HG02885 (cell line): ENCODE data around the gene FAM168A.

ENCODE experiments used
- ATAC-seq: cut with Tn5 transposase; IDR thresholded peaks from one replicate; pipeline ENCODE4 v1.9.1; 2021; ENCODE audit warnings: mild to moderate bottlenecking; ENCODE audit not compliant: unreplicated experiment, poor library complexity

Gene FAM168A, protein sequence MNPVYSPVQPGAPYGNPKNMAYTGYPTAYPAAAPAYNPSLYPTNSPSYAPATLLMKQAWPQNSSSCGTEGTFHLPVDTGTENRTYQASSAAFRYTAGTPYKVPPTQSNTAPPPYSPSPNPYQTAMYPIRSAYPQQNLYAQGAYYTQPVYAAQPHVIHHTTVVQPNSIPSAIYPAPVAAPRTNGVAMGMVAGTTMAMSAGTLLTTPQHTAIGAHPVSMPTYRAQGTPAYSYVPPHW

DNA sequence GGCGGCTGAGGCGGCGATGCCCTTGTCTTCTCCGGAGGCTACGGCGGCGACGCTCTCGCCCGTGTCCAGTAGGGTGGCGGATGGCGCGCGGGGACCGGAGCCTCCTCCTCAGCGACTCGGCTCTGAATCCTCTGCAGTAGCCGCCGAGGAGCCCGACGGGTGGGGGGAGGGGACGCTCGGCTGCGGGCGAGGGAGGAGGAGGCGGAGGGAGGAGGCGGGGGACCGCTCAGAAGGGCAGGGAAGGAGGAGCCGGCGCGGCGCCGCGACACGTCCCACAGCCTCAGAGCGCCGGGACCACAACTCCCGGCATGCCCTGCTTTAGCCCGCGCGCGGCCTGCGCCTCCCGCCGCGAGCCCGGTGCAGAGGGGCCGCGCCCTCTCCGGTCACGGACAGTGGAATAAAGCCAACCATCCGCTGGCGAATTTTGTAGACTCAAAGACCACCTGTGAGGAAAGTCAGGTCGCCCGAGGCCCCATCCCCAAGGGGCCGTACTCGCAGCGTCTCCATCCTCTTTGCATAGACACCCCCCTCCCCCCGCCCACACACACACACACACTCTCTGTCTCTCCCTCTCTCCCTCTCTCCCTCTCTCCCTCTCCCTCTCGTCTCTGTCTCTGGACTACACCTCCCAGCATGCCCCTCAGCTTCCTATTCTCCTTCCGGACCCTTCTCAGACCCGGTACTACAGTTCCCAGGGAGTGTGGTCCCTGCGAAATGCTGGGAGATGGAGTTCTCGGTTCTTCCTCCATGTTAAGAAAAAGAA is at the start of gene FAM168A:
FAM168A (minus strand) TSS at position 157 of the 763 bp plus-strand sequence. CDS start 129,638 bp downstream, outside the sequence.
- ATAC-seq: peak; percentile 95

GRCh38 chr11:73647459-73648100 is 49.7 kb upstream of the FAM168A start:
- peak; percentile 89 for ATAC-seq

- no peak for ATAC-seq
Measured at GRCh38 chr11:73645972-73646631, 48.2 kb upstream of the FAM168A start, which contains the start of gene PLEKHB1. Gene PLEKHB1, plus strand, starts transcription at chr11:73646581. Its CDS starts 28 bp downstream, at chr11:73646609.

DNA sequence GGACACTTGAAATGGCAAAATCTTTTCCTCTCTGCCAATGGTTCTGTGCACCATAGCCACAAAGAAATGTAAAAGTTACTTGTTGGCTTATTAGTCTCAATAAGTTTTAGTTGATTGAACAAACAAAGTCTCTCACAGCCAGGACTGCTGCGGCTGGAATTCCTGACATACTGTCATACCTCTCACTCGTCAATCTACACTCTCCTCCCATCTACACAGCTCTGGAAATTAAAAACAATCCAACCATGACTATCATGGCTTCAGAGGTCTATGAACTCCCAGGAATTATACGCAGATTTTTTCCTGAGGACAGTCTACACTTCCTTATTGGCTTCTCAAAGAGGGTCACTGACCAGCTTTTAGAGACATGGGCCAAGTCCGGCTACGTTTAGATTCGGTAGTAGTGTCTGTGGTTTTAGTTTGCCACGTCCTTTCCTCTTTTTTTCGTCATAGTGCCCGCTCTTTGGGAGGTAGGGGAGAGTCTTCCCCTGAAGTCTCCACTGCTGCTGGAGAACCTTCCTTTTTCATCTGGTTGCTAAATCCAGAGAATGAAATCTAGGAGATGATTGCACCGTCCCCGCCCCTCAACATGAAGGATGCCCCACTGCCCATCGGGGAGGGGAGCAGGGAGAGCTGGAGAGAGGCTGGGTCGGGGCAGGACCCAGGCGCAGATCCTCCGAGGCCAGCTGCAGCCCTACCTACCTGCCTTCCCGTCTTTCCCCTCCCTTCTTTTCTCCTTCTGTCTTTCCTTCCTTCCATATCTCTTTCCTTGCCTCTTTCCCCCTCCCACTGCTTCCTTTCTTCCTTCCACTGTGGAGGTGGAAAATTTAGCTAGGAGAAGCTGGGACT is 47.4 kb upstream of the FAM168A start:
- no peak for ATAC-seq

- no peak for ATAC-seq
Measured at GRCh38 chr11:73641668-73642067, 43.8 kb upstream of the FAM168A start.

DNA sequence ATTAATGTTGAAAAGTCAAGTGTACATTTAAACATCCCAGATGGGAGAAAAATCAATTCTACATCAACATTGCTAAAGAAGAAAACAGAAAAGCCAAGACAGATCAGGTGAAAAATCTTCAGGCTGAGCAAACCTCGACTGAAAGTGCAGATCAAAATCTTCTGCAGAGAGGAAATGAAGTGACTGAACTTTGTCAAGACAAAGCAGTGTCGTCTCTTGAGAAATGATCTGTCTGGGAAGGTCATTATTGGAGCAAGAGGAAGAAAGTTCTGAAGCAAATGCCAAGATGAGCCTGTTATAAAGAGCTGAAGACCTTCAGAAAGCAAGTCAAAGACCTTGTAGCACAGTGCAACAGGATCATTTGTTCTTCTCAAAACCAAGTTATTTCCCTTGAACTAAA is 42.7 kb upstream of the FAM168A start:
- no peak for ATAC-seq

- ATAC-seq: no peak
Measured at GRCh38 chr11:73637012-73637411, 39.1 kb upstream of the FAM168A start.

- no peak for ATAC-seq
Measured at GRCh38 chr11:73636249-73636648, 38.3 kb upstream of the FAM168A start.

- no peak for ATAC-seq
Measured at GRCh38 chr11:73635721-73636120, 37.8 kb upstream of the FAM168A start.

DNA sequence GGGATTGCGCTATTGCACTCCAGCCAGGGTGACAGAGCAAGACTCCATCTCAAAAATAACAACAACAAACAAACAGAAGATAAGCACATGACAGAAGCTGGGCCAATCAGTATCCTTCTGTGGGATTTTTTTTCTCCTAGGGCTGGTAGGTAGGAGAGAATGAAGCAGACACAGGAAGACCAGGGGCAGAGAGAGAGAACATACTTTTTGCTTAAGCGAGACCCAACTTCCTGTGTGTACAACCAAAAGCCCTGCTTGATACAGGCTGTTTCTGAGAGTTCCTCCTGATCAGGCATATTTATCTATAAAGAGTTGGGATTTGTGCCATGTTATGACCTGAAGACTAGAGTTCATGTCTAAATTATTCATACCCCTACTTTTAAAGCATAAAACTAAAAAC is 36.1 kb upstream of the FAM168A start:
- no peak for ATAC-seq

DNA sequence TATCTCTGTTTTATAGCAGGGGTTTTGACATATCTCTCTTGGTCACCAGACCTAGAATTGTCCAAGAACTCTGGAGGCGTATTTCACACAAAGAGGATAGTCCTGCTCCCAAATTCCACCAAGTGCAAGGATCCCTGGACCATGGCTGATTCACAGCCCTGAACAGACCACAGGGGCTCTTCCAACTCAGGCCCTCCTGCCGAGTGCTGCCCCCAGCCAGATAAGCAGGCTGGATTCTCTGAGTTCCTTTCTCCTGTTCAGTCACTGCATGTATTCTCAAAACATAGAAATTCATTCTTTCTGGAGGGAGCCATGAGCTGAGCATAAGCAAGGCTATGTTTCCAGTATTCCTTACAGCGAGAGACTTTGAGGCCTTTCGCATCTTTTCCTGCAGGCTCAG is 35.1 kb upstream of the FAM168A start:
- ATAC-seq: no peak

- no peak for ATAC-seq
Measured at GRCh38 chr11:73629907-73630306, 32.0 kb upstream of the FAM168A start.

DNA sequence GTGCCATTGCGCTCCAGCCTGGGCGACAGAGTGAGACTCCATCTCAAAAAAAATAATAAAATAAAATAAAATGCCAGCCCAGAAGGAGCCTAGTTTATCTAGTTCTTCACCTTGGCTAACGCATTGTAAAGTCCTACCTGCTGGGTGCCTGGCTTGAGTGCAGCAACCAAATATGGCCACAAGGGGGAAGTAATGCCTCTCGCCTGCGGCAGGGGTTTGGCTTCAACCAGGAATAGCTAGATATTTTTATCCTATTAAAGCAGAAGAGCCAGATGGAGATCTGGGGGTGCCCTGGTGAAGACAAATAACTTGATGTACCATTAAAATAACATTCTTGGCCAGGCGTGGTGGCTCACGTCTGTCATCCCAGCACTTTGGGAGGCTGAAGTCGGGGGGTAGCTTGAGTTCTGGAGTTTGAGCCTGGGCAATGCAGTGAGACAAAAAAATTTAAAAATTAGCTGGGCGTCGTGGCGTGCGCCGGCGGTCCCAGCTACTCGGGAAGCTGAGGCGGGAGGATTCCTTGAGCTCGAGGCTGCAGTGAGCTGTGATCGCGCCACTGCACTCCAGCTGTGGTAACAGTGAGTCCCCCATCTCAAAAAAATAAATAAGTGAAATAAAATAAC is 27.9 kb upstream of the FAM168A start:
- no peak for ATAC-seq

- ATAC-seq: no peak
Measured at GRCh38 chr11:73623686-73624085, 25.8 kb upstream of the FAM168A start.

DNA sequence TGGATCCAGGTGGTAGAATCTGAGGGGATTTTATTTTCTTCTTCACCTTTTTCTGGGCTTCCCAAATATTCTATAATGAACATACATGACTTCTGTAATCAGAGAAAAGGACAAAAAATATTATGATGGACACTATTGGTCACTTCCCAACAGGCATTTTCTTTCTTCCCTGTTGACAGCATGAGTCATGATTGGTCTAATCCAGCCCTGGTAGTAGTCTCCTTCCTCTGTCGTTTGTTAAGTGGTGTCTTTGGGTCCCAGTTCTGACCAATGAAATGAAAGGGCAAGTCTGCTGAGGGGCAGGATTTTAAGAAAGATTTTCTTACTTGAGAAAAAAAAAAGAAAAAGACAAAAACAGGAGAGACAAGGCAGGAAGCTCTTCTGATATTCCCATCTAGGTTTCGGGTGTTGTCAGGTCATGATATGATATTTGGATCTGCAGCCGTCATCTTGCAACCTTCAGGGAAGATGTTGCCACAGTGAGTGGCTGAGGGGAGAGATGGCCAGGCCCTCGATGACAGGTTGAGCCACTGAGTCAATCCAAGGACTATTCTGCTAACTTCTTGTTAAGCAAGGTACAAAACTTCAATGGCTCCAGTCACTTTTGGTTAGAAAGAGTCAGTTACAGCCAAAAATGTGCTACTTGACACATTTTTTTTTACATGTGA is 25.1 kb upstream of the FAM168A start:
- no peak for ATAC-seq

DNA sequence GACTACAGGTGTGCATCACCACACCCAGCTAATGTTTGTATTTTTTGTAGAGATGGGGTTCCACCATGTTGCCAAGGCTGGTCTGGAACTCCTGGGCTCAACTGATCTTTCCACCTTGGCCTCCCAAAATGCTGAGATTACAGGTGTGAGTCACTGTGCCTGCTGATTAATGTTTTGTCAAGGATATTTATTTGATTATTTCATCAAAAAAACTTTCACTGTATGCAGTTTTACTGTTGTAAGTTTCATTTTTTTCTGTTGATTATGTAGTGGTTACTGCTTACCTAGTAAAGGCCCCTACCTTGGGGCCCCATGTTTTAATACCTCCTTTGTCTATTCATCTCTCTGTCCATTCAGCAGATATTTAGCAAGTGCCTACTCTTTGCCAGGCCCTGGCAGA is 16.7 kb upstream of the FAM168A start:
- ATAC-seq: no peak

DNA sequence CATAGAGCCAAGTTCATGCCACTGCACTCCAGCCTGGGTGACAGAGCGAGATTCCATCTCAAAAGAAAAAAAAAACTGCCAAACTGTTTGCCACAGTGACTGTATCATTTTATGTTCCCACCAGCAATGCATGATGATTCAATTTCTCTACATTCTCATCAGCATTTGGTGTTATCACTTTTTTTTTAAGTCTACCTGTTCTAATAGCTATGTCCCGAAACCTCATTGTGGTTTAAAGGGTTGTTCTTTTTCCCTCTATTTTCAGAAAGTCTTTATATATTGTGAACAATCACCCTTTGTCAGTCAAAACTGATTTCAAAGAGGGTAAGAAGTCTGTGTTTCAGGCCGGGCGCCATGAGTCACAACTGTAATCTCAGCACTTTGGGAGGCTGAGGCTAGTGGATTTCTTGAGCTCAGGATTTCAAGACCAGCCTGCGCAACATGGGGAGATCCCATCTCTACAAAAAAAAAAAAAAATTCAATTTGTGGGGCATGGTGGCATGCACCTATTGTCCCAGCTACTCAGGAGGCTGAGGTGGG is 14.8 kb upstream of the FAM168A start:
- no peak for ATAC-seq

- no peak for ATAC-seq
Measured at GRCh38 chr11:73598719-73599379, 937 bp upstream of the FAM168A start.
